GM21786 (cell line): ENCODE data around the gene RABL2A.
"Not testable (repeated sequence)": the region's sequence is repeated elsewhere in the genome, so short reads cannot be mapped to it uniquely, and the experiment has no call there.

Experiments
- ATAC-seq: cut with Tn5 transposase; IDR thresholded peaks from one replicate; pipeline ENCODE4 v1.9.1; 2021; ENCODE audit not compliant: unreplicated experiment

RABL2A gene

DNA sequence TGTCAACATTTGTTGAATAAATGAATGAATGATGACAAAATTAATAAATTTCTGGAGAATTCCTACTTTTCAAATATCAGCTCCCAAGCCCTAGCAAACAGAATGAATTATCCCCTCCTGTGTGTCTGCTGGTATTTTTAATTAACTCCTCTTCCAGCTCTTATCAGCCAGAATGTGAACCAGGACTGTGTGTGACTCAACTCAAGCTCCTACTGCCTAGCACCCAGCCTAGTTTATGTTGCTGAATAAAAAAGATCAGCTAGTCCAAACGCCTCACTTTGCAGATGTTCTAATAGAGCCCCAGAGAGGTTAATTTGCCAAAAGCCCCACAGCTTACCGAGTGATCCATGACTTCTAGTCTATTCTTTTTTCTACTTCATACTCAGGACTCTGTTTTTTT is 50.3 kb downstream of the RABL2A start:
- ATAC-seq = no peak

- ATAC-seq = no peak
These were observed 52.4 kb downstream of the RABL2A start for GRCh38 chr2:113679457-113679856.

GRCh38 chr2:113685471-113685870 is 58.4 kb downstream of the RABL2A start:
- no peak for ATAC-seq

DNA sequence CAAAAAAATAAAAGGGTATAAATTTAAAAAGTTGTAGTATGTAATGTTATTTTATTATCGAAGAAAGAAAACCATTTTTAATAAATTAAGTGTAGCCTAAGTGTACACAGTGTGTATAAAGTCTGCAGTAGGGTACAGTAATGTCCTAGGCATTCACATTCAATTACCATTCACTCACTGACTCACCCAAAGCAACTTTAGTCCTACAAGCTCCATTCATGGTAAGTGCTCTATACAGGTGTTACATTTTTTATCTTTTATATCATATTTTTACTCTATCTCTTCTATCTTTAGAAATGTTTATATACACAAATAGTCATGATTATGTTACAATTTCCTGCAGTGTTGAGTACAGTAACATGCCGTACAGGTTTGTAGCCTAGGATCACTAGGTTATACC is 59.5 kb downstream of the RABL2A start:
- no peak for ATAC-seq

- ATAC-seq = not testable (repeated sequence)
These were observed 63.8 kb downstream of the RABL2A start for GRCh38 chr2:113690871-113691270.
